Central memory CD8-positive, alpha-beta T cell (primary cell): ENCODE measurements around the gene RAB27B.
A peak's percentile ranks its signal among the peaks of the same experiment; 100 is the strongest.
"Not testable (repeated sequence)": the region's sequence is repeated elsewhere in the genome, so short reads cannot be mapped to it uniquely, and the experiment has no call there.

Source experiments
- ATAC-seq: fragments of 150-1000 bp; cut with Tn5 transposase; replicated peaks from 2 replicates; pipeline ENCODE4 v1.10.0; 2022; ENCODE audit warnings: mild to moderate bottlenecking, moderate FRiP score, moderate number of reproducible peaks; ENCODE audit not compliant: poor library complexity, severe bottlenecking; ENCODE audit errors: extremely low read depth
- DNase-seq, 2 donors: peaks; one replicate each; pipeline ENCODE4 v3.0.0; 2021; ENCODE audit warnings: low spot score in 2 of 2
- H3K27ac Mint-ChIP-seq: one replicate; pipeline ENCODE4 v1.8.0; 2022; ENCODE audit warnings: low read depth, mild to moderate bottlenecking, moderate library complexity, mixed read lengths
- H3K27me3 Mint-ChIP-seq: one replicate; pipeline ENCODE4 v1.8.0; 2022; ENCODE audit warnings: mixed read lengths
- H3K36me3 Mint-ChIP-seq: one replicate; pipeline ENCODE4 v1.8.0; 2022; ENCODE audit warnings: mild to moderate bottlenecking, moderate library complexity, mixed read lengths; ENCODE audit not compliant: insufficient read depth
- H3K4me1 Mint-ChIP-seq: one replicate; pipeline ENCODE4 v1.8.0; 2022; ENCODE audit warnings: mixed read lengths
- H3K4me3 Mint-ChIP-seq: one replicate; pipeline ENCODE4 v1.8.0; 2022; ENCODE audit warnings: mild to moderate bottlenecking, moderate library complexity, mixed read lengths
- H3K9me3 Mint-ChIP-seq: one replicate; pipeline ENCODE4 v1.8.0; 2022; ENCODE audit warnings: mixed read lengths

Gene RAB27B

GRCh38 chr18:54802178-54802577, 26.1 kb upstream of the RAB27B start:
- Mint-ChIP-seq H3K9me3 (no peaks in the 10 kb centered on the region), H3K27ac (no peak overlapping the region), H3K36me3 (peaks cover 4% of the 10 kb centered on the region), H3K27me3 (no peaks in the 10 kb centered on the region), H3K4me3 (no peak overlapping the region), H3K4me1 (peaks cover 20% of the 10 kb centered on the region)
- DNase-seq (no peak), ATAC-seq (no peak)

- H3K36me3 Mint-ChIP-seq = peaks cover 4% of the 10 kb centered on the region
- DNase-seq (no peak), ATAC-seq (no peak)
- no peaks in the 10 kb centered on the region for H3K27me3 Mint-ChIP-seq
- H3K27ac Mint-ChIP-seq = no peak overlapping the region
- H3K4me1 Mint-ChIP-seq = peaks cover 20% of the 10 kb centered on the region
- H3K4me3 Mint-ChIP-seq = no peak overlapping the region
- no peaks in the 10 kb centered on the region for H3K9me3 Mint-ChIP-seq
Observed at GRCh38 chr18:54802686-54803395, 25.4 kb upstream of the RAB27B start.

GRCh38 chr18:54805571-54806334, 22.5 kb upstream of the RAB27B start:
- Mint-ChIP-seq H3K27me3 (no peaks in the 10 kb centered on the region), H3K4me3 (no peak overlapping the region), H3K36me3 (peaks cover 4% of the 10 kb centered on the region), H3K9me3 (no peaks in the 10 kb centered on the region), H3K27ac (no peak overlapping the region), H3K4me1 (peaks cover 20% of the 10 kb centered on the region)
- DNase-seq (no peak), ATAC-seq (peak; percentile 83)

- H3K4me3 Mint-ChIP-seq = no peak overlapping the region
- peaks cover 4% of the 10 kb centered on the region for H3K36me3 Mint-ChIP-seq
- DNase-seq = no peak
- no peaks in the 10 kb centered on the region for H3K27me3 Mint-ChIP-seq
- H3K27ac Mint-ChIP-seq = no peak overlapping the region
- ATAC-seq = no peak
- H3K4me1 Mint-ChIP-seq = peaks cover 20% of the 10 kb centered on the region
- no peaks in the 10 kb centered on the region for H3K9me3 Mint-ChIP-seq
Observed at GRCh38 chr18:54806526-54806925, 21.8 kb upstream of the RAB27B start.

GRCh38 chr18:54807303-54807702, 21.0 kb upstream of the RAB27B start:
- peaks cover 4% of the 10 kb centered on the region for H3K36me3 Mint-ChIP-seq
- DNase-seq (no peak), ATAC-seq (no peak)
- no peak overlapping the region for H3K27ac Mint-ChIP-seq
- H3K4me3 Mint-ChIP-seq = no peak overlapping the region
- H3K27me3 Mint-ChIP-seq = no peaks in the 10 kb centered on the region
- H3K4me1 Mint-ChIP-seq = peaks cover 25% of the 10 kb centered on the region
- no peaks in the 10 kb centered on the region for H3K9me3 Mint-ChIP-seq

- not testable (repeated sequence) for H3K36me3 Mint-ChIP-seq, DNase-seq, H3K9me3 Mint-ChIP-seq, ATAC-seq, H3K27ac Mint-ChIP-seq, H3K4me3 Mint-ChIP-seq
- Mint-ChIP-seq H3K27me3 (peaks cover 11% of the 10 kb centered on the region), H3K4me1 (peaks cover 23% of the 10 kb centered on the region)
Observed at GRCh38 chr18:54810662-54811061, 17.6 kb upstream of the RAB27B start.

- H3K4me1 Mint-ChIP-seq = peaks cover 17% of the 10 kb centered on the region
- DNase-seq (no peak), ATAC-seq (peak; percentile 58)
- H3K27ac Mint-ChIP-seq = no peak overlapping the region
- no peaks in the 10 kb centered on the region for H3K9me3 Mint-ChIP-seq
- H3K4me3 Mint-ChIP-seq = no peak overlapping the region
- H3K27me3 Mint-ChIP-seq = peaks cover 17% of the 10 kb centered on the region
- no peaks in the 10 kb centered on the region for H3K36me3 Mint-ChIP-seq
Observed at GRCh38 chr18:54812885-54813284, 15.4 kb upstream of the RAB27B start.

- no peak for DNase-seq
- no peak overlapping the region for H3K4me3 Mint-ChIP-seq
- no peaks in the 10 kb centered on the region for H3K9me3 Mint-ChIP-seq
- H3K27me3 Mint-ChIP-seq = peaks cover 17% of the 10 kb centered on the region
- peaks cover 17% of the 10 kb centered on the region for H3K4me1 Mint-ChIP-seq
- ATAC-seq = no peak
- H3K36me3 Mint-ChIP-seq = no peaks in the 10 kb centered on the region
- H3K27ac Mint-ChIP-seq = no peak overlapping the region
Observed at GRCh38 chr18:54813305-54813704, 15.0 kb upstream of the RAB27B start.

GRCh38 chr18:54813977-54814565, 14.2 kb upstream of the RAB27B start:
- ATAC-seq = no peak
- Mint-ChIP-seq H3K4me1 (peaks cover 17% of the 10 kb centered on the region), H3K36me3 (no peaks in the 10 kb centered on the region), H3K27ac (no peak overlapping the region), H3K9me3 (no peaks in the 10 kb centered on the region), H3K4me3 (no peak overlapping the region), H3K27me3 (peaks cover 17% of the 10 kb centered on the region)
- no peak for DNase-seq

GRCh38 chr18:54815086-54815485, 13.2 kb upstream of the RAB27B start:
- DNase-seq (no peak), ATAC-seq (no peak)
- H3K36me3 Mint-ChIP-seq = no peaks in the 10 kb centered on the region
- H3K27ac Mint-ChIP-seq = no peak overlapping the region
- no peaks in the 10 kb centered on the region for H3K9me3 Mint-ChIP-seq
- H3K27me3 Mint-ChIP-seq = peaks cover 17% of the 10 kb centered on the region
- H3K4me3 Mint-ChIP-seq = no peak overlapping the region
- peaks cover 17% of the 10 kb centered on the region for H3K4me1 Mint-ChIP-seq

- H3K4me1 Mint-ChIP-seq, H3K27me3 Mint-ChIP-seq, ATAC-seq, H3K4me3 Mint-ChIP-seq, H3K27ac Mint-ChIP-seq, H3K36me3 Mint-ChIP-seq, DNase-seq, H3K9me3 Mint-ChIP-seq: not testable (repeated sequence)
Observed at GRCh38 chr18:54820785-54821275, 7.4 kb upstream of the RAB27B start.

- no peak overlapping the region for H3K4me3 Mint-ChIP-seq
- no peak for DNase-seq
- H3K36me3 Mint-ChIP-seq = no peaks in the 10 kb centered on the region
- no peak overlapping the region for H3K27ac Mint-ChIP-seq
- no peaks in the 10 kb centered on the region for H3K27me3 Mint-ChIP-seq
- peaks cover 4% of the 10 kb centered on the region for H3K4me1 Mint-ChIP-seq
- no peaks in the 10 kb centered on the region for H3K9me3 Mint-ChIP-seq
- no peak for ATAC-seq
Observed at GRCh38 chr18:54822872-54823845, 5.1 kb upstream of the RAB27B start.
